Activated CD8-positive, alpha-beta memory T cell treated with anti-CD3 and anti-CD28 coated beads, Interleukin-2, amount 10 ng/mL, durations not matched to agents 7 days and 5 days (primary cell): Measurements from ENCODE around the gene TSKU. TPM values are rescaled to one million over a fixed set of nuclear protein-coding genes. Genes with fewer than 3 reads are reported as not detected.
"Not testable (repeated sequence)": the region's sequence is repeated elsewhere in the genome, so short reads cannot be mapped to it uniquely, and the experiment has no call there.

ENCODE experiments used
- ATAC-seq: fragments of 150-1000 bp; cut with Tn5 transposase; one replicate; pipeline ENCODE4 v1.10.0; 2021; ENCODE audit warnings: moderate library complexity
- CTCF ChIA-PET: fragments of 350-600 bp; sonication (Branson Sonifier 250); formaldehyde crosslinking; loops from one replicate; lab custom pipeline; 2021; ENCODE audit warnings: antibody characterized with exemption; lab: Charles Lee
- DNase-seq: peaks from one replicate; pipeline ENCODE4 v3.0.0-alpha.2; 2020
- H3K27ac Mint-ChIP-seq: one replicate; pipeline ENCODE4 v1.8.0; 2021; ENCODE audit warnings: mild to moderate bottlenecking, mixed read lengths
- H3K27me3 Mint-ChIP-seq: one replicate; pipeline ENCODE4 v1.8.0; 2021; ENCODE audit warnings: mixed read lengths
- H3K36me3 Mint-ChIP-seq: one replicate; pipeline ENCODE4 v1.8.0; 2021; ENCODE audit warnings: mild to moderate bottlenecking, mixed read lengths
- H3K4me1 Mint-ChIP-seq: one replicate; pipeline ENCODE4 v1.8.0; 2021; ENCODE audit warnings: mixed read lengths
- H3K4me3 Mint-ChIP-seq: one replicate; pipeline ENCODE4 v1.8.0; 2021; ENCODE audit warnings: mild to moderate bottlenecking, moderate library complexity, mixed read lengths
- H3K9me3 Mint-ChIP-seq: one replicate; pipeline ENCODE4 v1.8.0; 2022; ENCODE audit warnings: low read depth, mixed read lengths
- total RNA-seq, 2 experiments: library from RNA; stranded (reverse); gene quantifications; one replicate each; pipeline ENCODE4 v1.2.3, GENCODE V29; 2021

The TSKU gene
- total RNA-seq, 2 experiments from 2014 or later: 0.35 to 1.5 TPM

GRCh38 chr11:76790251-76790650 is 7.1 kb downstream of the TSKU start:
- no peak for ATAC-seq
- no peaks in the 10 kb centered on the region for H3K4me1 Mint-ChIP-seq
- H3K27me3 Mint-ChIP-seq: peaks cover 28% of the 10 kb centered on the region
- no peaks in the 10 kb centered on the region for H3K9me3 Mint-ChIP-seq
- H3K4me3 Mint-ChIP-seq: no peak overlapping the region
- CTCF ChIA-PET: no interaction called here
- H3K36me3 Mint-ChIP-seq: no peaks in the 10 kb centered on the region
- no peak overlapping the region for H3K27ac Mint-ChIP-seq
- DNase-seq: no peak

DNA sequence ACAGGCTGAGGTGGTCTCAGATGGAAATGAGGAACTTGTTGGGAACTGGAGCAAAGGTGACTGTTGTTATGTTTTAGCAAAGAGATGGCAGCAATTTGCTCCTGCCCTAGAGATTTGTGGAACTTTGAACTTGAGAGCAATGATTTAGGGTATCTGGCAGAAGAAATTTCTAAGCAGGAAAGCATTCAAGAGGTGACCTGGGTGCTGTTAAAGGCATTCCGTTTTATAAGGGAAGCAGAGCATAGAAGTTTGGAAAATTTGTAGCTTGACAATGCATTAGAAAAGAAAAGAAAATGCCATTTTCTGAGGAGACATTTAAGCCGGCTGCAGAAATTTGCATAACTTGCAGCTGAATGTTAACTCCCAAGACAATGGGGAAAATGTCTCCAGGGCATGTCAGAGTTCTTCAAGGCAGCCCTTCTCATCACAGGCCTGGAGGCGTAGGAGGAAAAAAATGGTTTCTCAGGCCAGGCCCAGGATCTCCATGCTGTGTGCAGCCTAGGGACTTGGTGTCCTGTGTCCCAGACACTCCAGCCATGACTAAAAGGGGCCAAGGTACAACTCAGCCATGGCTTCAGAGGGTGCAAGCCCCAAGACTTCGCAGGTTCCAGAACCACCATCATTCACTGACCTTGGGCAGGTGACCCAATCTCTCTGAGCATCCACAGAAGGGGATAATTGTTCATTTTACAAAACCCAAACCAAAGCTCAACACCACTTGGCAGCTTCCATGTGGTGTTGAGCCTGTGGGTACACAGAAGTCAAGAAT is 8.0 kb downstream of the TSKU start:
- CTCF ChIA-PET: interaction anchor here (1.3 kb wide), 1 partner anchor 69 kb away, joined by 5 read pairs; no protein-coding TSS in a partner anchor
- H3K27ac Mint-ChIP-seq: not testable (repeated sequence)

GRCh38 chr11:76791861-76792260 is 8.7 kb downstream of the TSKU start:
- CTCF ChIA-PET: interaction anchor here (1.3 kb wide), 1 partner anchor 70 kb away, joined by 5 read pairs; no protein-coding TSS in a partner anchor
- peaks cover 15% of the 10 kb centered on the region for H3K27me3 Mint-ChIP-seq
- H3K9me3 Mint-ChIP-seq: no peaks in the 10 kb centered on the region
- DNase-seq (no peak), ATAC-seq (no peak)
- H3K4me1 Mint-ChIP-seq: no peaks in the 10 kb centered on the region
- no peak overlapping the region for H3K4me3 Mint-ChIP-seq
- H3K36me3 Mint-ChIP-seq: no peaks in the 10 kb centered on the region
- H3K27ac Mint-ChIP-seq: no peak overlapping the region

More for the DNA sequence above, 8.0 kb downstream of the TSKU start:
- H3K4me1 Mint-ChIP-seq, H3K36me3 Mint-ChIP-seq, H3K9me3 Mint-ChIP-seq, ATAC-seq, DNase-seq, H3K4me3 Mint-ChIP-seq: not testable (repeated sequence)
- peaks cover 18% of the 10 kb centered on the region for H3K27me3 Mint-ChIP-seq

- DNase-seq (no peak), ATAC-seq (no peak)
- H3K4me1 Mint-ChIP-seq: no peaks in the 10 kb centered on the region
- no peaks in the 10 kb centered on the region for H3K36me3 Mint-ChIP-seq
- H3K27ac Mint-ChIP-seq: no peak overlapping the region
- no peak overlapping the region for H3K4me3 Mint-ChIP-seq
- H3K27me3 Mint-ChIP-seq: peaks cover 12% of the 10 kb centered on the region
- H3K9me3 Mint-ChIP-seq: no peaks in the 10 kb centered on the region
- CTCF ChIA-PET: interaction anchor here (1.3 to 2.0 kb wide), 2 partner anchors 71 to 127 kb away, joined by 5 to 6 read pairs; no protein-coding TSS in a partner anchor
Measured at GRCh38 chr11:76792505-76793264, 9.5 kb downstream of the TSKU start.

GRCh38 chr11:76793391-76794291 is 10.5 kb downstream of the TSKU start:
- H3K4me1 Mint-ChIP-seq: no peaks in the 10 kb centered on the region
- H3K27me3 Mint-ChIP-seq: peaks cover 8% of the 10 kb centered on the region
- CTCF ChIA-PET: interaction anchor here (0.9 to 2.0 kb wide), 2 partner anchors 9 to 126 kb away, joined by 3 to 6 read pairs; no protein-coding TSS in a partner anchor
- H3K27ac Mint-ChIP-seq: no peak overlapping the region
- no peaks in the 10 kb centered on the region for H3K9me3 Mint-ChIP-seq
- ATAC-seq (no peak), DNase-seq (no peak)
- no peak overlapping the region for H3K4me3 Mint-ChIP-seq
- no peaks in the 10 kb centered on the region for H3K36me3 Mint-ChIP-seq

GRCh38 chr11:76794371-76795289 is 11.5 kb downstream of the TSKU start:
- Mint-ChIP-seq H3K4me3 (no peak overlapping the region), H3K36me3 (no peaks in the 10 kb centered on the region), H3K27me3 (peaks cover 6% of the 10 kb centered on the region), H3K27ac (no peak overlapping the region), H3K9me3 (no peaks in the 10 kb centered on the region), H3K4me1 (peaks cover 7% of the 10 kb centered on the region)
- ATAC-seq (no peak), DNase-seq (no peak)
- CTCF ChIA-PET: interaction anchor here (0.9 to 2.0 kb wide), 2 partner anchors 8 to 125 kb away, joined by 3 to 6 read pairs; no protein-coding TSS in a partner anchor

GRCh38 chr11:76795290-76795935 is 12.3 kb downstream of the TSKU start:
- H3K27me3 Mint-ChIP-seq: peaks cover 8% of the 10 kb centered on the region
- no peak overlapping the region for H3K4me3 Mint-ChIP-seq
- no peak overlapping the region for H3K27ac Mint-ChIP-seq
- CTCF ChIA-PET: interaction anchor here (1.3 kb wide), 2 partner anchors 12 to 61 kb away, joined by 4 to 7 read pairs; no protein-coding TSS in a partner anchor
- no peaks in the 10 kb centered on the region for H3K36me3 Mint-ChIP-seq
- H3K4me1 Mint-ChIP-seq: peaks cover 7% of the 10 kb centered on the region
- H3K9me3 Mint-ChIP-seq: no peaks in the 10 kb centered on the region
- DNase-seq: no peak
- ATAC-seq: no peak

GRCh38 chr11:76795936-76796441 is 12.8 kb downstream of the TSKU start:
- Mint-ChIP-seq H3K4me1 (peaks cover 7% of the 10 kb centered on the region), H3K9me3 (no peaks in the 10 kb centered on the region), H3K27ac (no peak overlapping the region), H3K27me3 (peaks cover 12% of the 10 kb centered on the region), H3K4me3 (no peak overlapping the region), H3K36me3 (no peaks in the 10 kb centered on the region)
- no peak for DNase-seq
- ATAC-seq: no peak
- CTCF ChIA-PET: interaction anchor here (1.3 kb wide), 2 partner anchors 11 to 62 kb away, joined by 4 to 7 read pairs; no protein-coding TSS in a partner anchor

GRCh38 chr11:76796511-76797198 is 13.5 kb downstream of the TSKU start:
- H3K27me3 Mint-ChIP-seq: peaks cover 14% of the 10 kb centered on the region
- H3K4me1 Mint-ChIP-seq: peaks cover 7% of the 10 kb centered on the region
- CTCF ChIA-PET: interaction anchor here (1.3 to 6.6 kb wide), 3 partner anchors 11 to 74 kb away, joined by 4 to 81 read pairs (median 7); no protein-coding TSS in a partner anchor
- H3K36me3 Mint-ChIP-seq: no peaks in the 10 kb centered on the region
- H3K9me3 Mint-ChIP-seq: no peaks in the 10 kb centered on the region
- ATAC-seq (no peak), DNase-seq (no peak)
- H3K27ac Mint-ChIP-seq: no peak overlapping the region
- H3K4me3 Mint-ChIP-seq: no peak overlapping the region

DNA sequence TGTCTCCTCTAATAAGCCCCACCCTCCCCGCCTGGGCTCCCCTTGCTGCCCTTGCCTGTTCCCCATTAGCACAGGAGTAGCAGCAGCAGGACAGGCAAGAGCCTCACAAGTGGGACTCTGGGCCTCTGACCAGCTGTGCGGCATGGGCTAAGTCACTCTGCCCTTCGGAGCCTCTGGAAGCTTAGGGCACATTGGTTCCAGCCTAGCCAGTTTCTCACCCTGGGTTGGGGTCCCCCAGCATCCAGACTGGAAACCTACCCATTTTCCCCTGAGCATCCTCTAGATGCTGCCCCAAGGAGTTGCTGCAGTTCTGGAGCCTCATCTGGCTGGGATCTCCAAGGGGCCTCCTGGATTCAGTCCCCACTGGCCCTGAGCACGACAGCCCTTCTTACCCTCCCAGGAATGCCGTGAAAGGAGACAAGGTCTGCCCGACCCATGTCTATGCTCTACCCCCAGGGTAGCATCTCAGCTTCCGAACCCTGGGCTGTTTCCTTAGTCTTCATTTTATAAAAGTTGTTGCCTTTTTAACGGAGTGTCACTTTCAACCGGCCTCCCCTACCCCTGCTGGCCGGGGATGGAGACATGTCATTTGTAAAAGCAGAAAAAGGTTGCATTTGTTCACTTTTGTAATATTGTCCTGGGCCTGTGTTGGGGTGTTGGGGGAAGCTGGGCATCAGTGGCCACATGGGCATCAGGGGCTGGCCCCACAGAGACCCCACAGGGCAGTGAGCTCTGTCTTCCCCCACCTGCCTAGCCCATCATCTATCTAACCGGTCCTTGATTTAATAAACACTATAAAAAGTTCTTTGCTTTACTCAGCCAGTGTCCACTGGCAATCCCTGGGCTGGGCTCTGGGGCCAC is 14.4 kb downstream of the TSKU start:
- Mint-ChIP-seq H3K27me3 (peaks cover 13% of the 10 kb centered on the region), H3K4me3 (no peak overlapping the region)

More for the DNA sequence above, 14.4 kb downstream of the TSKU start:
- Mint-ChIP-seq H3K9me3 (no peaks in the 10 kb centered on the region), H3K27ac (no peak overlapping the region), H3K36me3 (no peaks in the 10 kb centered on the region), H3K4me1 (peaks cover 7% of the 10 kb centered on the region)
- ATAC-seq (no peak), DNase-seq (no peak)
- CTCF ChIA-PET: interaction anchor here (0.5 to 7.4 kb wide), 13 partner anchors 11 to 294 kb away, joined by 3 to 81 read pairs (median 5); partner anchors contain the start of gene TSKU
